NCI-H1092 treated with DMSO at 0.1 percent for 48 hours (cell line): ENCODE results near the gene ZNF175.

ENCODE experiments used
- DNase-seq: peaks from one replicate; lab custom pipeline; 2025; lab: John Stamatoyannopoulos, UW

ZNF175 gene

DNA sequence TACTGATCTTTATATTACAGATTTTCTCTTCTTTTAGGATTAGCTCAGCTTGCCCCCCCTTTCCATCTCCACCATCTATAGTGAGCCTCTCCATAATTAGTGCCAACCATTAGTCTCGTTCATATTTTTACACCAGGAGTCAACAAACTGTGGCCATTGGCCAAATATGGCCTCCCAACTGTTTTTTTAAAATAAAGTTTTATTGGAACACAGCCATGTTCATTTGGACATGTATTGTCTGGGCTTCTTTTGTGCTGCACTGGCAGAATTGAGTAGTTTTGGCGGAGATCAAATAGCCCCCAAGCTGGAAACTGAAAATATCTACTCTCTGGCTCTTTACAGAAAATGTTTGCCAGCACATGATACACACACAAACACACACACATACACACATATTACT is 18.4 kb downstream of the ZNF175 start:
- DNase-seq, result no peak

GRCh38 chr19:51590441-51590840 is 19.4 kb downstream of the ZNF175 start:
- DNase-seq, result no peak

- DNase-seq, result no peak
These were observed 21.4 kb downstream of the ZNF175 start for GRCh38 chr19:51592521-51592920.

- DNase-seq, result no peak
These were observed 22.2 kb downstream of the ZNF175 start for GRCh38 chr19:51593138-51593890.

DNA sequence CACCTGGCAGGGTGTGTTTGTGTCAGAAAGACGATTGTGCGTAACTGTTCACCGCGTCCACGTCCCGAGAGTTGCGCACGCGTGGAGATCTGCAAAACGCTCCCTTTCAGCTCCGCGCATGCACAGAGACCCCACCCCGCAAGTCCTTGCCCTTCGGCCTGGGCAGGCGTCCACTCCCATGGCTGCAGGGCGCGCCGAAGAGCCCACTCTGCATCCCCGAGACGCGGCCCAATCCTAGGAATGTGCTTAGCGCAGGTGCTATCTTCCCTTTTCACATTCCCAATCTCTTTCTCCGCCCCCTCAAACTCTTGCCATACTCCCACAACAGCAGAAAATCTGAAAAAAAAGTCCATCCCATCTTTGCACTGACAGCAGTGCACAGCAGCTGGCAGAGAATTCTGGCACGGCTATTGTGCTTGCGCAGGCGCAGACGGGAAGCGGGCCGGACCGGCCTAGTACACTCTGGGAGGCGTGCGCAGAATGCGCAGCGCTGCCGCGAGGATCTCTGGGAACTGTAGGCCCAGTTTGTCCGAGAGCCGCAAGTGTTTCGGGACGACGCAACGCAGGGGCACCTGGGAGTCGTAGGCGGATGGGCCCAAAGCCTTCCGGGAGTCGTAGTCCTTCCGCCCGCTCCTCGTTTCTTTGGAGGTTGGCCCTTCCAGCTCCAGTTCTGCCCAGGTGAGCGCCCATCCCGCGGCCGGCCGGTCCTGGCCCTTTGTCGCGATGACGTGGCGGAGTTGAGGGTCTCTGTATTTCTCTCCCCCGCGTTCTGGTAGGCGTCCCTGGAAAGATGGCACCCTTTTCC is 23.1 kb downstream of the ZNF175 start:
- DNase-seq, result peak; percentile 89

GRCh38 chr19:51594774-51595109 is 23.7 kb downstream of the ZNF175 start:
- DNase-seq, result no peak

- no peak for DNase-seq
These were observed 24.4 kb downstream of the ZNF175 start for GRCh38 chr19:51595190-51596175.

- no peak for DNase-seq
These were observed 27.3 kb downstream of the ZNF175 start for GRCh38 chr19:51598159-51598915.

- DNase-seq, result no peak
These were observed 28.0 kb downstream of the ZNF175 start for GRCh38 chr19:51599084-51599483.

GRCh38 chr19:51600940-51601580 is 30.0 kb downstream of the ZNF175 start:
- no peak for DNase-seq

- no peak for DNase-seq
These were observed 31.2 kb downstream of the ZNF175 start for GRCh38 chr19:51602189-51602854.

GRCh38 chr19:51607077-51607476 is 36.0 kb downstream of the ZNF175 start:
- no peak for DNase-seq

GRCh38 chr19:51607920-51608562 is 37.0 kb downstream of the ZNF175 start:
- DNase-seq, result no peak

- no peak for DNase-seq
These were observed 39.5 kb downstream of the ZNF175 start for GRCh38 chr19:51610576-51610975.

- no peak for DNase-seq
These were observed 43.7 kb downstream of the ZNF175 start for GRCh38 chr19:51614789-51615188.

DNA sequence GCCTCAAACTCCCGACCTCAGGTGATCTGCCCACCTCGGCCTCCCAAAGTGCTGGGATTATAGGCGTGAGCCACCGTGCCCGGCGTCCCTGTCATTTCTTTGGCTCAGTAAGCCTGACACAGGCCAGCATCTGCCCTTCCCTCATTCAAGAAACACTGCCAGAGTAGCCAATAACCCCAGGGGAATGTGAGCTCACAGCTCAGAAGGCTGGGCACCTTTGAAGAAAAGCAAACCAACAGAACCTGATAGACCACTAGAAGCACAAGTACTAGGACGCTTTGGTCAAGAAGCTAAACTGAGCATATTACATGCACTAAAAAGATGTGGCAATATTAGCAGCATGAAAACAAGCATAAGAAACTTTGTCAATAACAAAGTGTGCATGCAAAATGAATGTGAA is 44.9 kb downstream of the ZNF175 start:
- no peak for DNase-seq

DNA sequence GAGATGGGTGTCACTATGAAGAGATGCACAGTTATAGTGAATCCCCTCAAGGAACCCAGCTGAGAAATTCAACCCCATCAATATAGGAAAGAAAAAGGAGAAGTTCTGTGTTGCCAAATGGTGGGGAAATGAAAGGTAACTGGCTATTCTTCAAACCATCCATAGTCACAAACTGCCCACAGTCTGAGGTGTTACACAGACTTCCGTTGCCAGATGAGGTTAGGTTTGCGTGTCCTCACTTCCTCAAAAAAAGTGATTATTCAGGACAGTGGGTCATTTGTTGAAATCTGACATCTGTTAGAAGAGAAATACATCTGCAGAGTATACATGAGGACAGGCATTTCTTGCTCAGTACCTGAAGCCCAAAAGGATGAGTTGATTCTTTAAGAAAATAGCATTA is 50.1 kb downstream of the ZNF175 start:
- DNase-seq, result no peak

GRCh38 chr19:51626675-51627074 is 55.6 kb downstream of the ZNF175 start:
- DNase-seq, result no peak

GRCh38 chr19:51627491-51628138 is 56.5 kb downstream of the ZNF175 start:
- no peak for DNase-seq
